SK-N-SH (cell line): ENCODE results near the gene HP. TPM values are rescaled to one million over a fixed set of nuclear protein-coding genes. Genes with fewer than 3 reads are reported as not detected.
"Not testable (repeated sequence)": the region's sequence is repeated elsewhere in the genome, so short reads cannot be mapped to it uniquely, and the experiment has no call there.

ENCODE experiments used
- CTCF ChIA-PET: fragments of 300-600, 350-600 bp; formaldehyde crosslinking; extraction: SDS; loops from one replicate; lab custom pipeline; 2021; lab: Yijun Ruan, JAX
- POLR2A ChIA-PET: fragments of 350-600 bp; sonication (Branson Sonifier 250); formaldehyde crosslinking; extraction: SDS; loops from one replicate; lab custom pipeline; 2020; ENCODE audit warnings: antibody characterized with exemption, inconsistent platforms; lab: Yijun Ruan, JAX
- DNase-seq: peaks from one replicate; pipeline ENCODE4 v3.0.0; 2012
- H2AFZ ChIP-seq: fragments of 200-600 bp; sonication (generic); 2 replicates; pipeline ENCODE4 v1.8.1; 2016; ENCODE audit warnings: antibody characterized with exemption, mild to moderate bottlenecking, low read depth
- H3F3A ChIP-seq: fragments of 200-600 bp; sonication (generic); replicated peaks from 2 replicates; pipeline ENCODE3; 2016; ENCODE audit warnings: antibody characterized with exemption, mild to moderate bottlenecking; ENCODE audit not compliant: insufficient read depth
- H3K27ac ChIP-seq, 2 experiments: fragments of 200-500 bp in 1 of 2; fragments of 200-600 bp in 1 of 2; sonication (Bioruptor generic) in 1 of 2; sonication (generic), shearing (Covaris generic) in 1 of 2; 2 replicates each; pipeline versions ENCODE4 v1.5.1 to v1.6.1; 2014 to 2016; ENCODE audit warnings: low read depth in 2 of 2, inconsistent platforms in 1 of 2, low read length in 1 of 2, mild to moderate bottlenecking in 1 of 2, mixed read lengths in 1 of 2
- H3K27me3 ChIP-seq: fragments of 200-600 bp; sonication (generic), shearing (Covaris generic); 2 replicates; pipeline ENCODE4 v1.6.1; 2016; ENCODE audit warnings: mixed run types; ENCODE audit not compliant: insufficient read depth
- H3K36me3 ChIP-seq, 2 experiments: fragments of 200-500 bp in 1 of 2; fragments of 200-600 bp in 1 of 2; sonication (Bioruptor generic) in 1 of 2; sonication (generic) in 1 of 2; replicated peaks in 1 of 2; 2 replicates each; pipeline versions ENCODE3 to v1.5.1; 2014 to 2016; ENCODE audit warnings: low read length in 1 of 2, mild to moderate bottlenecking in 1 of 2; ENCODE audit not compliant: insufficient read depth in 2 of 2, control insufficient read depth in 1 of 2
- H3K4me1 ChIP-seq, 2 experiments: fragments of 200-500 bp in 1 of 2; fragments of 200-600 bp in 1 of 2; sonication (Bioruptor generic) in 1 of 2; sonication (generic), shearing (Covaris generic) in 1 of 2; 2 replicates each; pipeline versions ENCODE4 v1.5.1 to v1.6.1; 2014 to 2016; ENCODE audit warnings: low read depth in 1 of 2, low read length in 1 of 2, mixed run types in 1 of 2; ENCODE audit not compliant: insufficient read depth in 2 of 2, control insufficient read depth in 1 of 2
- H3K4me2 ChIP-seq: fragments of 200-600 bp; sonication (generic), shearing (Covaris generic); 2 replicates; pipeline ENCODE4 v1.6.1; 2017; ENCODE audit warnings: mixed run types
- H3K4me3 ChIP-seq, 2 experiments: fragments of 200-500 bp in 1 of 2; fragments of 200-600 bp in 1 of 2; sonication (Bioruptor generic) in 1 of 2; sonication (generic), shearing (Covaris generic) in 1 of 2; 2 replicates each; pipeline versions ENCODE4 v1.5.1 to v1.8.1; 2014 to 2016; ENCODE audit warnings: low read depth in 2 of 2, inconsistent platforms in 1 of 2, low read length in 1 of 2, mild to moderate bottlenecking in 1 of 2, mixed read lengths in 1 of 2, moderate library complexity in 1 of 2
- H3K79me2 ChIP-seq: fragments of 200-600 bp; sonication (generic); 2 replicates; pipeline ENCODE4 v1.8.1; 2017; ENCODE audit warnings: mild to moderate bottlenecking; ENCODE audit not compliant: insufficient read depth
- H3K9ac ChIP-seq: fragments of 200-600 bp; sonication (generic); 2 replicates; pipeline ENCODE4 v1.6.1; 2017; ENCODE audit warnings: mixed run types
- H3K9me2 ChIP-seq: fragments of 200-600 bp; sonication (generic); 2 replicates; pipeline ENCODE4 v1.6.1; 2017; ENCODE audit warnings: mixed run types
- H3K9me3 ChIP-seq: fragments of 200-600 bp; sonication (generic); 2 replicates; pipeline ENCODE4 v1.6.1; 2017; ENCODE audit warnings: mixed run types, mild to moderate bottlenecking, moderate library complexity
- H4K20me1 ChIP-seq: fragments of 200-600 bp; sonication (generic); 2 replicates; pipeline ENCODE4 v1.6.1; 2017; ENCODE audit warnings: mild to moderate bottlenecking, mixed run types; ENCODE audit not compliant: insufficient read depth
- CHD2 ChIP-seq: fragments of 150-350 bp; IDR thresholded peaks from 2 replicates; pipeline ENCODE4 v1.6.1; 2018; ENCODE audit warnings: low read length; ENCODE audit not compliant: partially characterized antibody
- ELF1 ChIP-seq: IDR thresholded peaks from 2 replicates; pipeline ENCODE4 v1.4.0; 2012
- EZH2phosphoT487 ChIP-seq: fragments of 200-600 bp; sonication (generic); IDR thresholded peaks from 2 replicates; pipeline ENCODE4 v1.6.1; 2017; ENCODE audit warnings: low read depth, mixed run types, mild to moderate bottlenecking, antibody characterized with exemption, moderate library complexity, borderline replicate concordance
- FOXJ3 ChIP-seq: sonication (generic); formaldehyde crosslinking; IDR thresholded peaks from 2 replicates; pipeline ENCODE4 v1.5.1; 2020; ENCODE audit warnings: mild to moderate bottlenecking, missing genetic modification reagents
- IRF3 ChIP-seq: fragments of 150-350 bp; IDR thresholded peaks from 2 replicates; pipeline ENCODE4 v1.6.1; 2016; ENCODE audit warnings: mild to moderate bottlenecking, low read depth, low read length
- POLR2AphosphoS5 ChIP-seq: IDR thresholded peaks from 2 replicates; pipeline ENCODE4 v1.6.1; 2012; ENCODE audit warnings: low read depth, low read length
- RCOR1 ChIP-seq: fragments of 150-350 bp; IDR thresholded peaks from 2 replicates; pipeline ENCODE4 v1.6.1; 2017; ENCODE audit warnings: antibody characterized with exemption, low read length
- RFX5 ChIP-seq: IDR thresholded peaks from 2 replicates; pipeline ENCODE4 v1.6.1; 2012; ENCODE audit warnings: mild to moderate bottlenecking, improper control_type of control experiment, low read length
- RXRA ChIP-seq: IDR thresholded peaks from 2 replicates; pipeline ENCODE4 v1.4.0; 2012; ENCODE audit warnings: low read depth, mild to moderate bottlenecking, borderline replicate concordance
- SIN3A ChIP-seq: IDR thresholded peaks from 2 replicates; pipeline ENCODE4 v1.6.1; 2012; ENCODE audit warnings: low read depth, mild to moderate bottlenecking, low read length, moderate library complexity, borderline replicate concordance
- TAF1 ChIP-seq: IDR thresholded peaks from 2 replicates; pipeline ENCODE4 v1.6.1; 2012; ENCODE audit warnings: low read depth, mild to moderate bottlenecking, low read length, moderate library complexity, borderline replicate concordance
- USF2 ChIP-seq: fragments of 150-350 bp; IDR thresholded peaks from 2 replicates; pipeline ENCODE4 v1.6.1; 2017; ENCODE audit warnings: antibody characterized with exemption, low read length, low read depth, borderline replicate concordance
- WGBS: methylation state at CpG from one replicate; pipeline ENCODE4 v1.1.6; 2017; ENCODE audit warnings: low lambda C conversion rate; 5-methylcytosine and 5-hydroxymethylcytosine counted together
- polyA plus RNA-seq, 3 experiments: library from polyadenylated mRNA; depleted of rRNA; stranded (reverse); fragments of >200 nt; gene quantifications; 2 replicates each; pipeline ENCODE4 v1.2.3, GENCODE V29; 2012
- TF ChIP-seq, protein P1 (sequence below): IDR thresholded peaks from 2 replicates; pipeline ENCODE4 v1.4.0; 2012; ENCODE audit warnings: low read depth, borderline replicate concordance
- TF ChIP-seq, protein P2 (sequence below): IDR thresholded peaks from 2 replicates; pipeline ENCODE4; 2012
- TF ChIP-seq, protein P3 (sequence below): IDR thresholded peaks from 2 replicates; pipeline ENCODE4 v1.4.0; 2012; ENCODE audit warnings: low read depth
- TF ChIP-seq, protein P4 (sequence below): IDR thresholded peaks from 2 replicates; pipeline ENCODE4 v1.4.0; 2012; ENCODE audit warnings: low read depth, borderline replicate concordance

The HP gene
- polyA plus RNA-seq, 1 of the 3 experiments (the other 2 are of a cell fraction) = not detected

DNA sequence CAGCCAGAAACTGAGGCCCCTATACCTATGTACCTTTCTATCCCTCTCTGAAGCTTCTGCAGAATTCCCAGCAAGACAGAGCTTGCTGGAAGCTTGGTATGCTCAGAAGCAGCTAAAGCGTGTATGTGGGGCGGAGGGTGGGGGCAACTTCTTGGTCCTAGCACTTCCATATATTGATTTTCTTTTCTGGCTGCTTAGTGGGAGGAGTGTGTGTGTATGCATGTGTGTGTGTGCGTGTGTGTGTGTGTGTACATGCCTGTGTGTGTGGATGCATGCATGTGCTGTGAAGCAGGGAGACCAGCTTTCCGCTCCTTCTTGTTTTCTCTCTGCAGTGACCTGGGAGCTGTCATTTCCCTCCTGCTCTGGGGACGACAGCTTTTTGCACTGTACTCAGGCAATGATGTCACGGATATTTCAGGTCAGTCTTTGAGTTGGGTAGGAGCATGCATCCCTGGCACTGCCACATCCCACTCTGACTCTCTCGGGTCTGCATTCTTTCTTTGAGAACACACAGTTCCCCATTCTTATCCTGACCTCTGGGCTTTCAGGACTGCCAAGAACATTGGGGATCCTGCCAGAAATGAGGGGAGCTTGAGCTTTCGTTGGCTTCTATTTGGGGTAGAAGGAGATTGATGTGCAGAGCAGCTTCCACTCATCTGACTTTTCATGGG is 19.4 kb downstream of the HP start:
- DNase-seq = no peak
- no peak overlapping the region for H3K9ac ChIP-seq
- TF ChIP-seq EZH2phosphoT487 = no peak
- no peak for TF ChIP-seq CHD2
- no peak for TF ChIP-seq IRF3
- no peak for TF ChIP-seq TAF1
- TF ChIP-seq SIN3A = no peak
- no peak for TF ChIP-seq ELF1
- TF ChIP-seq, protein P1, sequence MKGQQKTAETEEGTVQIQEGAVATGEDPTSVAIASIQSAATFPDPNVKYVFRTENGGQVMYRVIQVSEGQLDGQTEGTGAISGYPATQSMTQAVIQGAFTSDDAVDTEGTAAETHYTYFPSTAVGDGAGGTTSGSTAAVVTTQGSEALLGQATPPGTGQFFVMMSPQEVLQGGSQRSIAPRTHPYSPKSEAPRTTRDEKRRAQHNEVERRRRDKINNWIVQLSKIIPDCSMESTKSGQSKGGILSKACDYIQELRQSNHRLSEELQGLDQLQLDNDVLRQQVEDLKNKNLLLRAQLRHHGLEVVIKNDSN = no peak
- no peak for TF ChIP-seq RCOR1
- no peak for TF ChIP-seq USF2
- TF ChIP-seq FOXJ3 (CRISPR knock-in tag) = no peak
- no peak for TF ChIP-seq POLR2AphosphoS5
- TF ChIP-seq, protein P2, sequence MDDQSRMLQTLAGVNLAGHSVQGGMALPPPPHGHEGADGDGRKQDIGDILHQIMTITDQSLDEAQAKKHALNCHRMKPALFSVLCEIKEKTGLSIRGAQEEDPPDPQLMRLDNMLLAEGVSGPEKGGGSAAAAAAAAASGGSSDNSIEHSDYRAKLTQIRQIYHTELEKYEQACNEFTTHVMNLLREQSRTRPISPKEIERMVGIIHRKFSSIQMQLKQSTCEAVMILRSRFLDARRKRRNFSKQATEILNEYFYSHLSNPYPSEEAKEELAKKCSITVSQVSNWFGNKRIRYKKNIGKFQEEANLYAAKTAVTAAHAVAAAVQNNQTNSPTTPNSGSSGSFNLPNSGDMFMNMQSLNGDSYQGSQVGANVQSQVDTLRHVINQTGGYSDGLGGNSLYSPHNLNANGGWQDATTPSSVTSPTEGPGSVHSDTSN = no peak
- TF ChIP-seq, protein P3, sequence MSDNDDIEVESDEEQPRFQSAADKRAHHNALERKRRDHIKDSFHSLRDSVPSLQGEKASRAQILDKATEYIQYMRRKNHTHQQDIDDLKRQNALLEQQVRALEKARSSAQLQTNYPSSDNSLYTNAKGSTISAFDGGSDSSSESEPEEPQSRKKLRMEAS = no peak
- no peak for TF ChIP-seq RFX5
- TF ChIP-seq RXRA = no peak
- TF ChIP-seq, protein P4, sequence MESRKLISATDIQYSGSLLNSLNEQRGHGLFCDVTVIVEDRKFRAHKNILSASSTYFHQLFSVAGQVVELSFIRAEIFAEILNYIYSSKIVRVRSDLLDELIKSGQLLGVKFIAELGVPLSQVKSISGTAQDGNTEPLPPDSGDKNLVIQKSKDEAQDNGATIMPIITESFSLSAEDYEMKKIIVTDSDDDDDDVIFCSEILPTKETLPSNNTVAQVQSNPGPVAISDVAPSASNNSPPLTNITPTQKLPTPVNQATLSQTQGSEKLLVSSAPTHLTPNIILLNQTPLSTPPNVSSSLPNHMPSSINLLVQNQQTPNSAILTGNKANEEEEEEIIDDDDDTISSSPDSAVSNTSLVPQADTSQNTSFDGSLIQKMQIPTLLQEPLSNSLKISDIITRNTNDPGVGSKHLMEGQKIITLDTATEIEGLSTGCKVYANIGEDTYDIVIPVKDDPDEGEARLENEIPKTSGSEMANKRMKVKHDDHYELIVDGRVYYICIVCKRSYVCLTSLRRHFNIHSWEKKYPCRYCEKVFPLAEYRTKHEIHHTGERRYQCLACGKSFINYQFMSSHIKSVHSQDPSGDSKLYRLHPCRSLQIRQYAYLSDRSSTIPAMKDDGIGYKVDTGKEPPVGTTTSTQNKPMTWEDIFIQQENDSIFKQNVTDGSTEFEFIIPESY = no peak
- H3K4me2 ChIP-seq = no peak overlapping the region
- H3K27me3 ChIP-seq = no peaks in the 10 kb centered on the region
- ChIA-PET POLR2A (no interaction called here), CTCF (no interaction called here)
- no peaks in the 10 kb centered on the region for H3K79me2 ChIP-seq
- H4K20me1 ChIP-seq = no peaks in the 10 kb centered on the region
- no peaks in the 10 kb centered on the region for H3K9me3 ChIP-seq
- H3F3A ChIP-seq = no peaks in the 10 kb centered on the region
- no peak overlapping the region for H3K27ac ChIP-seq
- no peaks in the 10 kb centered on the region for H3K36me3 ChIP-seq
- 86% methylated on average over 8 of the region's 8 CpGs for WGBS
- H3K4me3 ChIP-seq = no peak overlapping the region
- H3K9me2 ChIP-seq = no peaks in the 10 kb centered on the region
- no peak overlapping the region for H2AFZ ChIP-seq
- H3K4me1 ChIP-seq = no peaks in the 10 kb centered on the region

DNA sequence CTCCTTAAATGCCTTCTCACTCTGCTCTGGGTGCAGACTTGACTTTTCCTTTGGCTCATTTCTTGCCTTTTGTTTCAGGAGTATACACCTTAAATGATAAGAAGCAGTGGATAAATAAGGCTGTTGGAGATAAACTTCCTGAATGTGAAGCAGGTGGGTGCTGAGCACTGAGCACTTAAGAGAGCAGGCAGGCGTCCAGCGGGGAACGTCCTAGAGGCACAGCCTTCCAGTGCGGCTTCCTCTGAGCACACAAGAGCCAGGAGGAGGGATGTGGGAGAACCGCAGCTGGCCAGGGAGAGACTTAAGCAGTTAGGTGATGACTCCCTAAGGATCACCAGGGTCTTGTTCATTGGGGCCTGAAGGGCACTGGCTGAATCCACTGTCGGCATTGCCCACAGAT is 20.8 kb downstream of the HP start:
- H3F3A ChIP-seq, H3K27ac ChIP-seq, POLR2A ChIA-PET, H3K27me3 ChIP-seq, DNase-seq, H3K36me3 ChIP-seq, H3K4me1 ChIP-seq, H2AFZ ChIP-seq, H3K4me3 ChIP-seq, H3K4me2 ChIP-seq, H4K20me1 ChIP-seq, H3K79me2 ChIP-seq, H3K9me2 ChIP-seq, H3K9ac ChIP-seq, H3K9me3 ChIP-seq: not testable (repeated sequence)
- CTCF ChIA-PET = interaction anchor here (1.6 kb wide), 1 partner anchor 8 kb away, joined by 3 read pairs; no protein-coding TSS in a partner anchor
- 87% methylated on average over 2 of the region's 6 CpGs for WGBS
